HG03460 (cell line): ENCODE measurements around the gene RERE.
"Not testable (repeated sequence)": the region's sequence is repeated elsewhere in the genome, so short reads cannot be mapped to it uniquely, and the experiment has no call there.

ENCODE experiments used
- ATAC-seq: cut with Tn5 transposase; IDR thresholded peaks from one replicate; pipeline ENCODE4 v1.9.1; 2021; ENCODE audit not compliant: unreplicated experiment

RERE gene

DNA sequence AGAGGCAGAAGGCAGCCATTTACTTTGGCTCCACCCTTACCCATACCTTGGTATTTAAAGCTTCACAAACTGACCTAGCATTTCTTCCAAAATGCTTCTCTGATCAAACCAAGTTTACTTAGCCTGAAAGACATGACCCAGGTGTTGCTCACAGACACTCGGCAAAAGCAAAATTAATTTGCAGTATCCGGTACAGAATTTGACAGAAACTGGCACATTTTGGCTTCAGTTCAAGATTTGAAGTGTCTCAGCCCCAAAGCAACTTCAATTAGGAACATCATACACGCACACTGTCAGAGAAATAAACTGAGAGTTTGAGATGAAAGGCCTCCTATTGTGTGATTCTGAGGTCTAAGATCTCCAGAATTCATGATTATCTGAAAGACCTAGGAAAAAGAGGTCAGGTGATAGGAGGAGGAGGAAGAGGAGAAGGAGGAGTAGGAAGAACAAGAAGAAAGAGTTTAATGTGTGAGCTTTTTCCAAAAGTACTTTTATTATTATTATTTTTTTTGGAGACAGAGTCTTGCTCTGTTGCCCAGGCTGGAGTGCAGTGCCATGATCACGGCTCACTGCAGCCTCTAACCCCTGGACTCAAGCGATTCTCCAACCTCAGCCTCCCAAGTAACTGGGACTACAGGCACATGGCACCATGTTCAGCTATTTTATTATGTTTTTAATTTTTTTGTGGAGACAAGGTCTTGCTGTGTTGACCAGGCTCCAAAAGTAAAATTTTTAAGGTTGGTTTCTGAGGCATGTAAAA lies 355.9 kb downstream of the RERE start:
- no peak for ATAC-seq

DNA sequence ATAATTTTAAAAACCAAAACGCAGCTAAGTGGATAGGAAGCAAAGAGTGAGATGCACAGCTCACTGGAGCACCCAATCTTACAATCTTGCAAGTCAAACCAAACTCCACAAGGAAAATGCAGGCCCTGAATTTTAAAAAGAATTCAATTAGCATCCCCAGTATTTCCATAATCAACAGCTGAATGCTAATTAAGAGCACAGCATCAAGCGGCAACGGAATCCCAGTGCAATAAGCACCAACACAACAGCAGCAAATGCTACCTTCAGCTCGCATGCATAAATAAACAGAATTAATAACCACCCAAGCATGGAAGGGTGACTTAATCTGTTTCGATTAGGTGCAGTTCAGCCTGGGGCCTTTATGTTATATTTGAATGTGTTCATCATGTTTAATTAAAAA lies 356.7 kb downstream of the RERE start:
- no peak for ATAC-seq

DNA sequence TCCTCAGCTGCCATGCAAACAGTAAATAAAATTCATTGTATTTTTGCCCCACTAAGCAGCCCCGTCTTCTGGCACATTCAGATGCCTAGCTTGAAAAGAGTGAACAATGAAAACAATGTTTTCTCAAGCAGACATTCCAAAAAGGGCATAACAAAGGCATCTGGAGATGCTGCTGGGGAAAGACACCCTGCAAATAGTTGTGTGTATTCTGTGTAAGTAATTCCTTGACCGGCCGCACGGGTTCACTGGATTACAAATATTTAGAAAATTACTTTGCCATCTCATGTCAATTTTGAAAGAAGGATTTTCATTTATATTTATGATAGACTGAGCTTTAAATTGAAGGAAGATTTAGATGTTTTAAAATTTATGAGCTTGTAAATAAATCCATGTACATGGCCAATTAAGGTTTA lies 357.3 kb downstream of the RERE start:
- ATAC-seq: no peak

DNA sequence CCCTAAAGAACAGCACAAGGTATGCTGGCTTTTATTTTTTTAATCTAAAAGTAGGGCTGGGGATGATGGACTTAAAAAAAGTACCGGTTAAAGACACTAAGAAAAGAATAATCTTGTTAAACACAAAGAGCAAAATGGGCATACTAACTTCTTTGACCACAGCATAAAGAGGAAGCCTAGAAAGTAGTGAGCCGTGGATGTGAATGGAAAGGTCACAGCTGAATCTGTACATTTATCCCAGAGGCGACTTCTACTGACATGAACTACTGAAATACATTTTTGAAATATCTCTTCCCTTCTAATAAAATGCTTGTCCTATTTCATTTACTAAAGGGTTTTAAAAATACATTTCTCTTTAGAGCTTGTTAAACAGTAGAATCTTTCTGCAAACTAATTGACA lies 358.8 kb downstream of the RERE start:
- no peak for ATAC-seq

DNA sequence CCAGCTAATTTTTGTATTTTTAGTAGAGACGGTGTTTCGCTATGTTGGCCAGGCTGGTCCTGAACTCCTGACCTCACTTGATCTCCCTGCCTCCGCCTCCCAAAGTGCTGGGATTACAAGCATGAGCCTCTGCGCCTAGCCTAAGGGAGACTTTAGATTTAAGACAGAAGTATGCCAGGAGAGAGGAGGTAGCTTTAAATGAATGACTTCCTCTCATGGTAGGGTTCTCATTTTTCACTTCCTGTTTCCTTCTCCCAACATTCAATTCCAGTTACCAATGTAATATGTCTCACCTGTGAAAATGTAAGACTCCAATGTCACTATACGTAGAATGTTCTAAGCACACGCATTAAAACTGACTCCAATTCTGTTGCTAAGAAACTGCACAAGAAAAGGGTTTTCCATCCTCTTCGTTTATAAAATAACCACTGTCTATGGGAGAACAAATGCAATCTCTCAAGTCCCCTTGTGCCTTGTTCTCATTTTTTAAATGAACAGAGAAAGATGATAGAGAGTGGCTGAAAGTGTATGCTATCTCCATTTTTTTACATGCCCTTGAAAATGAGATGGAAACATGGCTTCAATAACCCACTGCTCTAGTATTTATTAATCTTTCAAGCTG lies 359.6 kb downstream of the RERE start:
- no peak for ATAC-seq

DNA sequence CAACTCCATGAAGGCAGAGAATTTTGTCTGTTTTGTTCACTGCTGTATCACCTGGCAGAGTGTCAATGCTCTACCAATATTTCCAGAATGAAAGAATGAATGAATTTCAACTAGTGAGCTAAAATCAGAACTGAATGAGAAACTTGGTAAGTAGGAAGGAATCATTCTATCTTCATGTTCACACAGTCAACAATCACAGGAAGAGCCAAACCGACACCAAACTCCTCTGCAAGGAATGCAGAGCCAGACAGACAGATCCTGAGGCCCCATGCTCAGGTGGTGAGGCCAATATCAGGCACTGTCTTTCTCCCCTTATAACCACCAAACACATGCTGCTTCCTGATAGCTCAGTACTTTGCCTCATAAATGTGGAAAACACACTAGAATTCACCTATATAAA lies 360.4 kb downstream of the RERE start:
- no peak for ATAC-seq

DNA sequence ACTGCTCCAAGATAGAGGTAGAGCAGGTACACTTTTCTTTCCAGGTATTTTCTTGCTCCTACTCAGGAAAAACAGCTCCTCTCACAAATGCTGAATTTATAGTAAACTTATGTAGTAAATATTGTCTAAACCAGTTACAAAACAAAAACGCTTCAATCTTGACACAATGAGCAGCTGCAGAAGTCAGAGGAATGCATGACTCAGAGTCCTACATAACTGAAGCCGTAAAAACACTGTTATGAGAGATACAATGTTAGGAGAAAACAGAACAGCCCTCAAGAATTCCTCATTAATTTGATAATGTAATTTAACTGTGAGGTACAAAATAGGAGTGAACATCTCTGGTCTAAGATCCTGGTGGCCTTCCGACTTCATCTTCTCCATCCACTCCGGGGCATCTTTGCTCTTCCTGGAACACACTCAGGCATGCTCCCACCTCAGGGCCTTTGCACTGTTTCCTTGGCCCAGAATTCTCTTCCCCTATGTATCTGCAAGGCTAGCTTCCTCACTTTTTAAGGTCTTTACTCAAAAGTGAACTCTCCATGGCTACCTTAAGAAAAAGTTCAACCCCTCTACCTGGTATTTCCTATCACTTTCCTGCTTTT lies 361.0 kb downstream of the RERE start:
- no peak for ATAC-seq

DNA sequence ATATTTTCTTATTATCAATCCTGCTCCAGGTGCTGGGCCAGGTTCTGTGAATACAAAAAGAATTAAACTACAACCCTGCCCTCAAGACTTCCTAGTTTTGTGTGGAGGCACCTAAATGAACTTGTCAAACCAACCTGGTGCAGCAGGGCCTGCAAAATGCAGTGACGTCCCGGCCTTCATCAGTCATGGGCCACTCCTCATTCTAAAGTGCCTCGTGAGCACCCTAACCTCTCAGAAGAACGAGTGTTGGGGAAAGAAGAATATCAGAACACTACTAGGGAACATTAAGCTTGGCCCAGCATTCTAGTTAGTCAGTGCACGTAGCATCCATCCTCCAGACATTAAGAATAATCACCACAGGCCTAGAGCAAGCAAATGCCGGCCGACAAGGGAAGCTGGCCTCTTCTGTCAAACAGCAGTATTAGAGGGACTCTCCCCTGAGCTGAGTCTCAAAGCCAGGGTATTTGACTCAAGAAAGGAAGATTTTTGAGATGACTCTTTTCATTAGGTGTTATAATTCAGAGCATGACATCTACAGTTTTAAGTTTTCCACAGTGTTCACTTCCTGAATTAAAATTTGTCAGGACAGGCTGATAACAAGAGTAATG lies 361.6 kb downstream of the RERE start:
- no peak for ATAC-seq

DNA sequence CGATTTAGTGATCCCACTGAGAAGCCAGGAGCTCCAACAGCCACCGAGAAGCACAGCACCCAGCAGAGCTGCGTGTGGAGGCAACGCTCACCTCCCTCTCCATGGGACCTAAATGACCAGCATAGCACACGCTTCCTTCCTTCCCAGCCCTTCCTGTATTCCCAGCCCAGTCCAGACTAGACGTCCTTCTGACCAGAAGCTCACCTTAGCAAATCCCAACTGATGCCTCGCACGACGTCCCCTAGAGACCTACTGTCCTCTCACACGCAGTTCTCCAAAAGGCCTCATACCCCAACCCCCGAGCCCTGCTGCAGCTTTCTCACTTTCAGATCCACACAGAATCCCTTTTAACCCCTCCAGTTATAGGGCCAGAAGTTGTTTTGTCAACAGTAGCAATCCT lies 367.1 kb downstream of the RERE start:
- ATAC-seq: no peak

DNA sequence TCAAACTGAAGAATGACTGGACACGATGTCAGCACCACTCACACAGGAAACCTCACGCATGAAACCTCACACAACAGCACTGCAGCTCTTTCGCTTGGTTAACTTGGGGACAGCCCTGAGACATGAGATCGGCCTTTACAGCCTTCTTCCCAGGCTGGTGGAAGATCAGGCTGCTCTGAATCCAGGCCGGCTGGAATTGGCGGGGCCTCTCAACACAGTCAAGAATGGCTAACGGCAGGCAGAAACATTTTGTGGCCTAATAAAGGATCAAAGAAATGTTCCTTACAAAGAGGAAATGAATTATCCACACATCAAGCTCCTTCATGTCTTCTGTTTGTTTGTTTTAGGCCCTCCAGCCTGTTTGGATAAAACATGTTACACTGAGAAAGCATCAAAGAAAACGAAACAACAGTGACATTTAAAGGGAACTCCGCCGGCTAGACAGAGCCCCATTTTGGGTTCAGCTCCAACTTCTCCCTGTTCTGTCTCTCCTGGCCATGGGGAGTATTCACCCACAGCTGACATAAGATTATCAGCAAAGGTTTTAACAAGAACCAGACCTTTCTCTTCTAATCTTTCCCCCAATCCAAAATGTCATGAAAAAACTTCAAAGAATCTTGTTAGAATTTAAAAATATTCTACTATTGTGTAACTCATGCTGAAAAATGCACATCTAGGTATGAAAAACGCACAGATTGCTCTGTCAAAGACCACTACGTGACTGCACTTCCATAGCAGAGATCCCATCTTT lies 368.4 kb downstream of the RERE start:
- ATAC-seq: no peak

DNA sequence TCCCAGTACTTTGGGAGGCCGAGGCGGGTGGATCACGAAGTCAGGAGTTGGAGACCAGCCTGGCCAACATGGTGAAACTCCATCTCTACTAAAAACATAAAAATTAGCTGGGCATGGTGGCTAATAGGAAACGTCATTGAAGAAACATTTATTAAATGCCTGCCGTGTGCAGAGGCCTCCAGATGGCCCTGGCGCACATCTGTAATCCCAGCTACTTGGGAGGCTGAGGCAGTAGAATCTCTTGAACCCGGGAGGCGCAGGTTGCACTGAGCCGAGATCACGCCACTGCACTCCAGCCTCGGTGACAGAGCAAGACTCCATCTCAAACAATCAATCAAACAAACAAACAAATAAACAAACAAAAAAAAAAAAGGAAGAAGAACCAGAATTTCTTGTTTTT lies 368.9 kb downstream of the RERE start:
- ATAC-seq: not testable (repeated sequence)

DNA sequence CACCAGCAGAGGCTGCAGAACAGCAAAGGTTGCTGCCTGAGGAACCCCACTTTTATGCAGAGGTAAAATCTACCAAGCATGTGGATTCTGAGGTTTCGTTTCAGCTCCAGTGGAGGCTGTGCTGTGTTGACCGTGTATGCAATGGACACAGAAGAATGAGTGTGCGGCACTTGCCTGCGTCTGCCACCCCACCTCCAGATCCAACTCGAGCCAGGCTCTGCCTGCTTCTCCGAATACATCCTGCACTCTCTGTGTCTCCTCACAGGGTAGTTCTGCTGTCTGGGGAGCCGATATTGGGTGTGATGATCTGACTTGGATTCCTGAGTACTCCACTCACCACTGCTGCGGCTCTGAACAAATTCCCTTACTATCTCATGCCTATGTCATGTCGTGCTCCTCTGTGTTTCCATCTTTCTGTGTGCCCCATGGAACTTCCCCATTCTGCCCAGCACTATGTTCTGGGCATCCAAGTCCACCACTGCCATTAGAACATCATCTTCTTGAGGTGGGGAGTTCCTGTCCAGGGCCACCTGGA lies 369.8 kb downstream of the RERE start:
- ATAC-seq: no peak

DNA sequence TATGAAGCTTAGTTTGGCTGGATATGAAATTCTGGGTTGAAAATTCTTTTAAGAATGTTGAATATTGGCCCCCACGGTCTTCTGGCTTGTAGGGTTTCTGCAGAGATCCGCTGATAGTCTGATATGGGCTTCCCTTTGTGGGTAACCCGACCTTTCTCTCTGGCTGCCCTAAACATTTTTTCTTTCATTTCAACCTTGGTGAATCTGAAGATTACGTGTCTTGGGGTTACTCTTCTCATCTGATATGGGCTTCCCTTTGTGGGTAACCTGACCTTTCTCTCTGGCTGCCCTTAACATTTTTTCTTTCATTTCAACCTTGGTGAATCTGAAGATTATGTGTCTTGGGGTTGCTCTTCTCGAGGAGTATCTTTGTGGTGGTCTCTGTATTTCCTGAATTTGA lies 371.3 kb downstream of the RERE start:
- ATAC-seq: not testable (repeated sequence)

DNA sequence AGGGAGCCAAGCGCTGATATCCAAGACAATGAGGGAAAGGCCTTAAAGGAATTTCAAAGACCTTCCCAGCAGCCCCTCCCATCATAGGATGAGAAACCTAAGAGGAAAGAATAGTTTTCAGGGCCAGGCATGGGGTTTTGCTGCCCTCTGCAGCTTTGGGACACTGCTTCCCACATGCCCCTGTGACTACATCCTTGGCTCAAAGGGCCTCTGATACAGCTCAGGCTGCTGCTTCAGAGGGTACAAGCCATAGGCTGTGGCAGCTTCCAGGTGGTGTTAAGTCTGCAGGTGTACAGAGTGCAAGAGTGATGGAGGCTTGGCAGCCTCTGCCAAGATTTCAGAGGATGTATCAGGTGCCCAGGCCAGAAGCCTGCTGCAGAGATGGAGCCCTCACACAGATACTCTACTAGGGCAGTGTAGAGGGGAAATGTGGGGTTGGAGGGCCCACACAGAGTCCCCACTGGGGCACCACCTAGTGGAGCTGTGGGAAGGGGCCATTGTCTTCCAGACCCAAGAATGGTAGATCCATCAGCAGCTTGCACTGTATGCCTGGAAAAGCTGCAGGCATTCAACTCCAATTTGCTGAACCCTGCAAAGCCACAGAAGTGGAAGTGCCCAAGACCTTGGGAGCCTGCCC lies 373.8 kb downstream of the RERE start:
- ATAC-seq: no peak

DNA sequence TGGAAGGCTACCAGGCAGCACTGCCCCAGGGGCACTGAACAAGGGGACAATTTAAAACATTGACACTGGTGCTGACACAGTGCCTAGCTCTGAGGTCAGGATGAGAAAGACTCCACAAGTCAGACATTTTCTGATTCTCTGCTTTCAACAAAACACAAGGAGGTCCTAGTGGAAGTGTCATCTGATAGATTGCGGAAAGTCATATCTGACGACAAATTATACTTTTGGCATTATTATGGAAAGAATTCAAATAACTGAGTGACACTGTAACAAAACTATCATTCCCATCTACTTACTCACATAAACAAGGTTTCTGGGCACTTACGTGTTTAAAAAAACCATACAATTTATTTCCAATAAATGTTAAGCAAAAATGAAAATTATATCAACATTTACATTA lies 376.0 kb downstream of the RERE start:
- no peak for ATAC-seq

DNA sequence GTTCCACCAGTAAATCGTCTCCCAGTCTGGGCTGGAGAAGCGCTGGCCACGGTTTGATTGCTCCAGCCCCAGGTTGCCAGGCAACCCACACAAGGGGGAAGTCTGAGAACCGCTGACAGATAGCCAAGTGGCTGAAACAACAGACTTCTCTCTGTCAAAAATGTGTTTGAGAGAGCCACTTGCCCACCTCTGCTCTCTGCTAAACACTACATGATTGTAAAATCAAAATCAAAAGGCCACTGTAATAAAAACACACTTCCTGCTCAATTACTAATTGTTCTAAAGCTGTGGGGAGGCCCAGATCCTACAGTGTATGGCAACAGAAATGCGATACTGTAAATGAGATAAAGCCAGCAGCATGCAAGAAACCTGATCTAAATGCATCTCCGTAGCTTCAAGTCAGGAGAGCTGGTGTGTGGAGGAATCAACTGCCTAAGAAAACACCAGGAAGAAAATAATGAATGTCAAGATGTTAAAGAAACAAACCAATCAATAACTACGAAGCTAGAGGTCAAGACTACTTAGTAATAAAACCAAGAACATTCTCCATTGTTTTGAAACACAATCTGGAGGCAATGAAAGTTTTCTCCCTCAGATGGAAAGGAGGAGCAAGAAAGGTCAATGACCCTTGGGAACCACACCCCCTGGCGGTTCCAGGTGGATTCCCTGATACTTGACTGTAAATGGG lies 378.3 kb downstream of the RERE start:
- ATAC-seq: no peak

DNA sequence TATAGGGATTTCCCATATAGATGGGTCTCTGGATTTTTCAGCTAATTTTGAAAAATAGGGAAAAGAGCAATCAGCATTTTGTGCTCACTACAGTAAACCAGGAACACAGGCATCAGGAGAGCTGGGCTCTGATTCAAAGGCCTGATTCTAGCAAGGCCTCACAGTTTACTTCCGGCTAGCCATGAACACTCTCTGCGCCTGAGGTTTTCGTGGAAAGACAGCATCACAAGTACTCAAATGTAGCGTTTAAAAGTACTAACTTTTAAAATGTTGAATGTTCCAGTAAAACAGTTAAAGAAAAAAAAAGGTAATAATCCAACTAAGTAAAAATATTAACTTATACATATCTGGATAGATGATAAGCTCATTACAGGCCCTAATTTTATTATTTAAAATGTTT lies 379.0 kb downstream of the RERE start:
- no peak for ATAC-seq

DNA sequence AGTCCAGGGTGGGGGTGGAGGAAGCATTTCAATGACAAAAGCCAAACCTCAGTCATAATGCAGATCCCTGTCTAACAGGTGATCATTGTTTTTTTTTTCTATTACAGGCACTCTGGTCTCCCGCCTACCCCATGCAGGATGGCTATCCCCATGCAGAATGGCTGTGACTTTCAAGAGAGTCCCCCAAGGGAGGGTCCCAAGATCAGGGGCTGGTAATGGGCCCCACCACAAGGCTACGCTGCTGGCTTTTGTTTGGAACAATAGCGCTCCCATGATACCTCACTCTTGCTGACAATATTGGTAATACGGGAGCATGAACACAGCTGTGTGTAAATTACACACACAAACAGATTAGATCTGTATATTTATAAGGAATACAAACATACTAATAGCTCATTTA lies 380.1 kb downstream of the RERE start:
- ATAC-seq: no peak

DNA sequence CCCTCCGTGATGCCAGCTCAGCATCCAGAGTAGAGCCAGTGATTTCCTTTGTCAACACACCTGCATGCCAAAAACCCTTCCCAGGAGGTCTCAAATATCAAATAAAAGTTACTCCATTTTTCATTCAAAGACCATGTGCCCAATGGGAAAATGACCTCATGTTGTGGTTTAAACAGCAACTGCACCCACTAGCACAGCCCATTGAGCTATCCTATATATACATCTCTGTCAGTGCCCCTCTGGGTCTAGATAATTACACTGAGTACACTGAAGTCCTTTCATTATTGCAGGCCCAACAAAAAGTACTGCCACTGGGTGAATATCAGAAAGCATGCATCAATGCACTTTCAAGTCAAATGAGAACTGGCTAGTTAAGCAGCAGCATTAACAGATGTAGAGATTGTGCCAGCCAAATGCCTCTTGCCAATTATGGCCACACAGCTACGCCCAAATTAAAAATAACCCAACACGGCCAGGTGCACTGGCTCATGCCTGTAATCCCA lies 381.8 kb downstream of the RERE start:
- ATAC-seq: no peak

DNA sequence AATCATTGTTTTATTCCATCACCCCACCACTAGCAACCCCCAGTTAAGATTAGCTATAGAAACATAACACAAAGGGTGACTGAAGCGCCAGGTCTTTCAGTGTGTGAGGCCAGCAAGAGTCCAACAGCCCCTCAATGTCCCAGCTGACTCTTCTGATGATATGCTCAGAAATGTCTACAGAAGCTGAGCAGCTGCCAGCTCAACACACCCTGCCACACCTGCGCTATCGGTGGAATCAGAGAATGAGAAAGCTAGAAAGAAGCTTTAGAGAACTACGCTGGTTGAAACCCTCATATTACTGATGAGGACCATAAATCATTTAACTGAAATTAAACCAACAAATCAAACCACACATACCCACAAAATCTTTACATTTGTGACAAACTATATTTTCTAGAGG lies 383.3 kb downstream of the RERE start:
- no peak for ATAC-seq
